Activated CD4-positive, alpha-beta T cell treated with anti-CD3 and anti-CD28 coated beads, Interleukin-2, amount 10 ng/mL, durations not matched to agents 24 days and 14 days (primary cell): ENCODE measurements around the gene CABP2. TPM values are rescaled to one million over a fixed set of nuclear protein-coding genes. Genes with fewer than 3 reads are reported as not detected.
"Not testable (repeated sequence)": the region's sequence is repeated elsewhere in the genome, so short reads cannot be mapped to it uniquely, and the experiment has no call there.

Experiments
- DNase-seq: peaks from one replicate; pipeline ENCODE4 v3.0.0; 2022
- H3K27ac Mint-ChIP-seq: one replicate; pipeline ENCODE4 v1.8.0; 2022; ENCODE audit warnings: mild to moderate bottlenecking, mixed read lengths
- H3K27me3 Mint-ChIP-seq: one replicate; pipeline ENCODE4 v1.8.0; 2022; ENCODE audit warnings: mixed read lengths
- H3K36me3 Mint-ChIP-seq: one replicate; pipeline ENCODE4 v1.8.0; 2022; ENCODE audit warnings: low read depth, mild to moderate bottlenecking, mixed read lengths
- H3K4me1 Mint-ChIP-seq: one replicate; pipeline ENCODE4 v1.8.0; 2021; ENCODE audit warnings: mixed read lengths
- H3K4me3 Mint-ChIP-seq: one replicate; pipeline ENCODE4 v1.8.0; 2022; ENCODE audit warnings: mild to moderate bottlenecking, moderate library complexity, mixed read lengths
- H3K9me3 Mint-ChIP-seq: one replicate; pipeline ENCODE4 v1.8.0; 2021; ENCODE audit warnings: mixed read lengths
- intact Hi-C: fragments of 100-400 bp; cut with micrococcal nuclease; formaldehyde crosslinking; loops from one replicate; pipeline ENCODE4 v1.15.1; 2023
- total RNA-seq: library from RNA; stranded (reverse); gene quantifications from 2 replicates; pipeline ENCODE4 v1.2.3, GENCODE V29; 2022

Gene CABP2
- total RNA-seq, result not detected in 2 replicates

GRCh38 chr11:67522844-67523555 lies at the start of gene CABP2:
Gene CABP2, minus strand, starts transcription at chr11:67523446. Its CDS starts 120 bp downstream, at chr11:67523326.
- no peak for DNase-seq
- no peaks in the 10 kb centered on the region for H3K36me3 Mint-ChIP-seq
- no peaks in the 10 kb centered on the region for H3K4me1 Mint-ChIP-seq
- H3K27ac Mint-ChIP-seq, result no peak within 1 kb of the TSS
- H3K27me3 Mint-ChIP-seq, result peaks cover 4% of the 10 kb centered on the region
- no peak within 1 kb of the TSS for H3K4me3 Mint-ChIP-seq
- H3K9me3 Mint-ChIP-seq, result peaks cover 4% of the 10 kb centered on the region
- intact Hi-C loops, result no loop called here

GRCh38 chr11:67572747-67573419 lies 49.6 kb upstream of the CABP2 start:
- H3K4me3 Mint-ChIP-seq, result no peak overlapping the region
- no peaks in the 10 kb centered on the region for H3K36me3 Mint-ChIP-seq
- no peaks in the 10 kb centered on the region for H3K9me3 Mint-ChIP-seq
- no peak overlapping the region for H3K27ac Mint-ChIP-seq
- H3K27me3 Mint-ChIP-seq, result peaks cover 15% of the 10 kb centered on the region
- intact Hi-C loops, result loop anchor here (1.0 kb wide), 1 partner anchor 86 kb away; no protein-coding TSS in a partner anchor
- H3K4me1 Mint-ChIP-seq, result no peaks in the 10 kb centered on the region
- DNase-seq, result peak; percentile 76

- Mint-ChIP-seq H3K27ac (no peak overlapping the region), H3K36me3 (no peaks in the 10 kb centered on the region), H3K27me3 (peaks cover 17% of the 10 kb centered on the region), H3K4me3 (no peak overlapping the region), H3K9me3 (no peaks in the 10 kb centered on the region), H3K4me1 (no peaks in the 10 kb centered on the region)
- DNase-seq, result no peak
- intact Hi-C loops, result loop anchor here (1.0 kb wide), 1 partner anchor 87 kb away; no protein-coding TSS in a partner anchor
Observed at GRCh38 chr11:67572305-67572704, 49.1 kb upstream of the CABP2 start.

GRCh38 chr11:67571443-67571842 lies 48.2 kb upstream of the CABP2 start:
- DNase-seq, result no peak
- H3K27ac Mint-ChIP-seq, result no peak overlapping the region
- H3K36me3 Mint-ChIP-seq, result no peaks in the 10 kb centered on the region
- intact Hi-C loops, result no loop called here
- H3K27me3 Mint-ChIP-seq, result peaks cover 17% of the 10 kb centered on the region
- no peaks in the 10 kb centered on the region for H3K4me1 Mint-ChIP-seq
- H3K4me3 Mint-ChIP-seq, result no peak overlapping the region
- H3K9me3 Mint-ChIP-seq, result no peaks in the 10 kb centered on the region

GRCh38 chr11:67564230-67564629 lies 41.0 kb upstream of the CABP2 start:
- DNase-seq, result no peak
- H3K4me1 Mint-ChIP-seq, result peaks cover 8% of the 10 kb centered on the region
- peaks cover 9% of the 10 kb centered on the region for H3K27me3 Mint-ChIP-seq
- no peaks in the 10 kb centered on the region for H3K36me3 Mint-ChIP-seq
- no peak overlapping the region for H3K27ac Mint-ChIP-seq
- H3K9me3 Mint-ChIP-seq, result no peaks in the 10 kb centered on the region
- H3K4me3 Mint-ChIP-seq, result no peak overlapping the region
- intact Hi-C loops, result no loop called here

GRCh38 chr11:67563705-67564114 lies 40.5 kb upstream of the CABP2 start:
- intact Hi-C loops, H3K4me3 Mint-ChIP-seq, H3K27ac Mint-ChIP-seq, H3K4me1 Mint-ChIP-seq, H3K9me3 Mint-ChIP-seq, H3K36me3 Mint-ChIP-seq, DNase-seq, H3K27me3 Mint-ChIP-seq: not testable (repeated sequence)

GRCh38 chr11:67562963-67563704 lies 39.9 kb upstream of the CABP2 start:
- peaks cover 11% of the 10 kb centered on the region for H3K27me3 Mint-ChIP-seq

GRCh38 chr11:67561971-67562619 lies 38.8 kb upstream of the CABP2 start:
- H3K9me3 Mint-ChIP-seq, result no peaks in the 10 kb centered on the region
- H3K27me3 Mint-ChIP-seq, result peaks cover 10% of the 10 kb centered on the region
- no peak for DNase-seq
- no peaks in the 10 kb centered on the region for H3K36me3 Mint-ChIP-seq
- no peak overlapping the region for H3K4me3 Mint-ChIP-seq
- H3K4me1 Mint-ChIP-seq, result peaks cover 8% of the 10 kb centered on the region
- intact Hi-C loops, result no loop called here
- no peak overlapping the region for H3K27ac Mint-ChIP-seq

More at GRCh38 chr11:67562963-67563704, 39.9 kb upstream of the CABP2 start:
- DNase-seq, result no peak
- peaks cover 8% of the 10 kb centered on the region for H3K4me1 Mint-ChIP-seq
- no peaks in the 10 kb centered on the region for H3K36me3 Mint-ChIP-seq
- H3K9me3 Mint-ChIP-seq, result no peaks in the 10 kb centered on the region
- intact Hi-C loops, result no loop called here
- no peak overlapping the region for H3K4me3 Mint-ChIP-seq
- H3K27ac Mint-ChIP-seq, result no peak overlapping the region

GRCh38 chr11:67558084-67558772 lies 35.0 kb upstream of the CABP2 start:
- H3K27me3 Mint-ChIP-seq, result peaks cover 6% of the 10 kb centered on the region
- no peak overlapping the region for H3K4me3 Mint-ChIP-seq
- intact Hi-C loops, result no loop called here
- no peaks in the 10 kb centered on the region for H3K9me3 Mint-ChIP-seq
- H3K27ac Mint-ChIP-seq, result no peak overlapping the region
- no peak for DNase-seq
- peaks cover 7% of the 10 kb centered on the region for H3K4me1 Mint-ChIP-seq
- no peaks in the 10 kb centered on the region for H3K36me3 Mint-ChIP-seq

- Mint-ChIP-seq H3K27ac (no peak overlapping the region), H3K27me3 (peaks cover 16% of the 10 kb centered on the region), H3K4me3 (no peak overlapping the region), H3K4me1 (no peaks in the 10 kb centered on the region), H3K36me3 (no peaks in the 10 kb centered on the region), H3K9me3 (peaks cover 3% of the 10 kb centered on the region)
- intact Hi-C loops, result no loop called here
- DNase-seq, result no peak
Observed at GRCh38 chr11:67556244-67556643, 33.0 kb upstream of the CABP2 start.

GRCh38 chr11:67551697-67552096 lies 28.5 kb upstream of the CABP2 start:
- H3K27me3 Mint-ChIP-seq, result peaks cover 21% of the 10 kb centered on the region
- H3K4me1 Mint-ChIP-seq, intact Hi-C loops, H3K4me3 Mint-ChIP-seq, H3K36me3 Mint-ChIP-seq, DNase-seq, H3K9me3 Mint-ChIP-seq, H3K27ac Mint-ChIP-seq: not testable (repeated sequence)

- peaks cover 9% of the 10 kb centered on the region for H3K9me3 Mint-ChIP-seq
- intact Hi-C loops, result no loop called here
- no peaks in the 10 kb centered on the region for H3K4me1 Mint-ChIP-seq
- peaks cover 21% of the 10 kb centered on the region for H3K27me3 Mint-ChIP-seq
- no peak overlapping the region for H3K4me3 Mint-ChIP-seq
- no peaks in the 10 kb centered on the region for H3K36me3 Mint-ChIP-seq
- no peak overlapping the region for H3K27ac Mint-ChIP-seq
- no peak for DNase-seq
Observed at GRCh38 chr11:67551127-67551526, 27.9 kb upstream of the CABP2 start.

- Mint-ChIP-seq H3K36me3 (no peaks in the 10 kb centered on the region), H3K9me3 (peaks cover 9% of the 10 kb centered on the region), H3K4me1 (no peaks in the 10 kb centered on the region), H3K4me3 (no peak overlapping the region), H3K27ac (no peak overlapping the region), H3K27me3 (peaks cover 21% of the 10 kb centered on the region)
- no peak for DNase-seq
- intact Hi-C loops, result no loop called here
Observed at GRCh38 chr11:67548555-67549110, 25.4 kb upstream of the CABP2 start.
